ENCODE data around the gene GRAMD1B. TPM values are rescaled to one million over a fixed set of nuclear protein-coding genes. Genes with fewer than 3 reads are reported as not detected.
"Not testable (repeated sequence)": the region's sequence is repeated elsewhere in the genome, so short reads cannot be mapped to it uniquely, and the experiment has no call there.

Gene GRAMD1B
- total RNA-seq, 4 donors from 2014 or later: 1.8 to 4.0 (median 3.0) TPM

- Histone ChIP-seq H3K4me1 (peaks cover 0 to 8% (median 0%) of the 10 kb centered on the region in 3 donors), H3K36me3 (no peaks in the 10 kb centered on the region), H3K9me3 (no peaks in the 10 kb centered on the region), H3K4me3 (no peak overlapping the region), H3K27me3 (peaks cover 4% of the 10 kb centered on the region), H3K27ac (no peak overlapping the region)
- ATAC-seq: no peak
- TF ChIP-seq POLR2A (IDR thresholded peaks at IDR 0.05) (no peak), EP300 (IDR thresholded peaks at IDR 0.05) (no peak), POLR2AphosphoS5 (IDR thresholded peaks at IDR 0.05) (no peak), CTCF (IDR thresholded peaks at IDR 0.05) (no peak)
- WGBS, 2 donors (ENCODE audit: low coverage in 1 of 2): 73% methylated on average over 3 of the region's 13 CpGs; no CpG with 5 or more reads in 1 of the 2 donors
Measured at GRCh38 chr11:123510579-123510905, 80.5 kb downstream of the GRAMD1B start.

- H3K27ac ChIP-seq: no peak overlapping the region
- peak; percentile 76 for ATAC-seq
- TF ChIP-seq POLR2AphosphoS5 (IDR thresholded peaks at IDR 0.05) (no peak), CTCF (IDR thresholded peaks at IDR 0.05) (peak; percentile 61 to 89 (median 65))
- H3K4me1 ChIP-seq: peaks cover 0 to 8% (median 0%) of the 10 kb centered on the region in 3 donors
- no peak overlapping the region for H3K4me3 ChIP-seq
- H3K27me3 ChIP-seq: peaks cover 4% of the 10 kb centered on the region
- H3K36me3 ChIP-seq: no peaks in the 10 kb centered on the region
- H3K9me3 ChIP-seq: no peaks in the 10 kb centered on the region
- 4 to 67% methylated on average over 1 to 3 of the region's 14 CpGs for WGBS, 2 donors (ENCODE audit: low coverage in 1 of 2)
Measured at GRCh38 chr11:123511037-123511870, 81.2 kb downstream of the GRAMD1B start.

GRCh38 chr11:123513309-123513708 lies 83.2 kb downstream of the GRAMD1B start:
- not testable (repeated sequence) for H3K27ac ChIP-seq, H3K4me1 ChIP-seq, ATAC-seq, H3K36me3 ChIP-seq, H3K4me3 ChIP-seq, H3K9me3 ChIP-seq
- peaks cover 17% of the 10 kb centered on the region for H3K27me3 ChIP-seq

GRCh38 chr11:123516238-123516637 lies 86.2 kb downstream of the GRAMD1B start:
- Histone ChIP-seq H3K27ac (no peak overlapping the region), H3K4me1 (peaks cover 0 to 4% (median 0%) of the 10 kb centered on the region in 3 donors), H3K36me3 (no peaks in the 10 kb centered on the region), H3K27me3 (peaks cover 31% of the 10 kb centered on the region), H3K9me3 (no peaks in the 10 kb centered on the region), H3K4me3 (no peak overlapping the region)
- WGBS, 2 donors (ENCODE audit: low coverage in 1 of 2): 84 to 100% methylated on average over 2 to 4 of the region's 4 CpGs
- ATAC-seq: no peak
- TF ChIP-seq POLR2AphosphoS5 (IDR thresholded peaks at IDR 0.05) (no peak), EP300 (IDR thresholded peaks at IDR 0.05) (no peak), POLR2A (IDR thresholded peaks at IDR 0.05) (no peak), CTCF (IDR thresholded peaks at IDR 0.05) (no peak)

GRCh38 chr11:123517559-123518364 lies 87.7 kb downstream of the GRAMD1B start:
- 68 to 77% methylated on average over 10 to 11 of the region's 17 CpGs for WGBS, 2 donors (ENCODE audit: low coverage in 1 of 2)
- TF ChIP-seq EP300 (IDR thresholded peaks at IDR 0.05): no peak
- no peak for TF ChIP-seq POLR2A (IDR thresholded peaks at IDR 0.05)
- no peak for TF ChIP-seq CTCF (IDR thresholded peaks at IDR 0.05)
- no peak for TF ChIP-seq POLR2AphosphoS5 (IDR thresholded peaks at IDR 0.05)
- no peak for ATAC-seq
- Histone ChIP-seq H3K36me3 (no peaks in the 10 kb centered on the region), H3K4me1 (no peaks in the 10 kb centered on the region), H3K9me3 (no peaks in the 10 kb centered on the region), H3K27ac (no peak overlapping the region), H3K4me3 (no peak overlapping the region), H3K27me3 (peaks cover 31% of the 10 kb centered on the region)
